Thyroid gland (tissue), 4 donors: ENCODE measurements around the gene BCL7C. TPM values are rescaled to one million over a fixed set of nuclear protein-coding genes. Genes with fewer than 3 reads are reported as not detected.

Experiments used
- DNase-seq, 2 donors: peaks; one replicate each; pipeline ENCODE4 v3.0.0-alpha.2; 2019
- H3K27ac ChIP-seq, 3 donors: fragments of 200-600 bp; sonication (generic); 1 replicate in 2 of 3; 2 replicates in 1 of 3; pipeline ENCODE4 v1.5.1; 2016 to 2019; ENCODE audit warnings: mild to moderate bottlenecking in 1 of 3, moderate library complexity in 1 of 3
- H3K27me3 ChIP-seq: fragments of 200-600 bp; sonication (generic); one replicate; pipeline ENCODE4 v1.5.1; 2019
- H3K36me3 ChIP-seq, 2 donors: fragments of 200-600 bp; sonication (generic); one replicate each; pipeline ENCODE4 v1.5.1; 2016 to 2019
- H3K4me1 ChIP-seq, 2 donors: fragments of 200-600 bp; sonication (generic); one replicate each; pipeline ENCODE4 v1.5.1; 2017 to 2019
- H3K4me3 ChIP-seq, 3 donors: fragments of 200-600 bp; sonication (generic); replicated peaks in 1 of 3; 1 replicate in 2 of 3; 2 replicates in 1 of 3; pipeline ENCODE4 v1.5.1; 2016; ENCODE audit warnings: mild to moderate bottlenecking in 1 of 3
- H3K9me3 ChIP-seq: fragments of 200-600 bp; sonication (generic); one replicate; pipeline ENCODE4 v1.5.1; 2017
- CTCF ChIP-seq, 6 experiments: fragments of 200-600 bp in 3 of 6; fragments of 450-650 bp in 3 of 6; sonication (generic) in 3 of 6; IDR thresholded peaks; one replicate each; pipeline ENCODE4 v1.5.1; 2016 to 2019; ENCODE audit warnings: antibody characterized with exemption in 6 of 6, mild to moderate bottlenecking in 2 of 6, inconsistent platforms in 1 of 6, moderate library complexity in 1 of 6
- POLR2A ChIP-seq, 2 donors: fragments of 450-650 bp; IDR thresholded peaks; one replicate each; pipeline ENCODE4 v1.6.1; 2017; ENCODE audit warnings: antibody characterized with exemption in 2 of 2, mild to moderate bottlenecking in 2 of 2, moderate library complexity in 1 of 2
- WGBS, 2 donors: methylation state at CpG; one replicate each; pipeline ENCODE4 v1.1.5; 2017; 5-methylcytosine and 5-hydroxymethylcytosine counted together
- intact Hi-C: fragments of 100-400 bp; cut with DNase I; formaldehyde crosslinking; loops from one replicate; pipeline ENCODE4 v1.15.1; 2023
- total RNA-seq, 4 donors: library from RNA; depleted of rRNA; stranded (reverse); fragments of >200 nt; gene quantifications; one replicate each; pipeline ENCODE4 v1.2.3, GENCODE V29; 2016

BCL7C gene
- total RNA-seq, 4 donors from 2014 or later, result 43.6 to 67.6 (median 47.9) TPM

- no peak overlapping the region for H3K4me3 ChIP-seq
- no peaks in the 10 kb centered on the region for H3K27me3 ChIP-seq
- DNase-seq, result no peak
- WGBS, 2 donors, result 93 to 96% methylated on average over 5 of the region's 5 CpGs
- H3K4me1 ChIP-seq, result peaks cover 8 to 24% of the 10 kb centered on the region in 2 donors
- H3K9me3 ChIP-seq, result no peaks in the 10 kb centered on the region
- intact Hi-C loops, result loop anchor here (5.0 kb wide), 1 partner anchor 238 kb away; no protein-coding TSS in a partner anchor
- TF ChIP-seq POLR2A (IDR thresholded peaks at IDR 0.05) (no peak), CTCF (IDR thresholded peaks at IDR 0.05) (no peak)
- no peak overlapping the region for H3K27ac ChIP-seq
- H3K36me3 ChIP-seq, result no peaks in the 10 kb centered on the region
Measured at GRCh38 chr16:30900588-30900987, 6.7 kb upstream of the BCL7C start.

- no peaks in the 10 kb centered on the region for H3K36me3 ChIP-seq
- WGBS, 2 donors, result 83 to 92% methylated on average over 2 of the region's 2 CpGs
- no peaks in the 10 kb centered on the region for H3K27me3 ChIP-seq
- H3K4me1 ChIP-seq, result peaks cover 9 to 29% of the 10 kb centered on the region in 2 donors
- no peaks in the 10 kb centered on the region for H3K9me3 ChIP-seq
- no peak overlapping the region for H3K4me3 ChIP-seq
- no peak for DNase-seq
- TF ChIP-seq CTCF (IDR thresholded peaks at IDR 0.05), result no peak
- no peak overlapping the region for H3K27ac ChIP-seq
- intact Hi-C loops, result loop anchor here (5.0 kb wide), 1 partner anchor 237 kb away; no protein-coding TSS in a partner anchor
Measured at GRCh38 chr16:30899794-30900193, 5.9 kb upstream of the BCL7C start.

GRCh38 chr16:30896889-30897733, 3.2 kb upstream of the BCL7C start:
- Histone ChIP-seq H3K27me3 (no peaks in the 10 kb centered on the region), H3K4me3 (peak overlapping the region; percentile 30 to 69 (median 49)), H3K4me1 (peaks cover 22 to 35% of the 10 kb centered on the region in 2 donors), H3K9me3 (no peaks in the 10 kb centered on the region), H3K36me3 (no peaks in the 10 kb centered on the region), H3K27ac (peak overlapping the region; percentile 93 to 99 (median 97))
- TF ChIP-seq CTCF (IDR thresholded peaks at IDR 0.05) (no peak), POLR2A (IDR thresholded peaks at IDR 0.05) (no peak)
- intact Hi-C loops, result no loop called here
- 17 to 18% methylated on average over 31 of the region's 31 CpGs for WGBS, 2 donors
- DNase-seq, result peak; percentile 90 to 91

GRCh38 chr16:30896261-30896888, 2.5 kb upstream of the BCL7C start, which contains the start of gene CTF1:
Gene CTF1, plus strand, starts transcription at chr16:30896614. Its CDS starts 30 bp downstream, at chr16:30896644.
- WGBS, 2 donors, result 1 to 13% methylated on average over 25 to 29 of the region's 31 CpGs
- H3K27me3 ChIP-seq, result no peaks in the 10 kb centered on the region

More at GRCh38 chr16:30896261-30896888, 2.5 kb upstream of the BCL7C start, which contains the start of gene CTF1:
- Histone ChIP-seq H3K4me3 (peak within 1 kb of the TSS; percentile 30 to 69 (median 49)), H3K9me3 (no peaks in the 10 kb centered on the region), H3K27ac (peak within 1 kb of the TSS; percentile 93 to 99 (median 97)), H3K36me3 (no peaks in the 10 kb centered on the region), H3K4me1 (peaks cover 18 to 35% of the 10 kb centered on the region in 2 donors)
- intact Hi-C loops, result no loop called here
- DNase-seq, result peak; percentile 73 to 84
- TF ChIP-seq CTCF (IDR thresholded peaks at IDR 0.05), result no peak
- peak in 1 of 2 donors; percentile 57 for TF ChIP-seq POLR2A (IDR thresholded peaks at IDR 0.05)
